Measurements from ENCODE around the gene KIRREL1. TPM values are rescaled to one million over a fixed set of nuclear protein-coding genes. Genes with fewer than 3 reads are reported as not detected.

KIRREL1 gene
- total and polyA plus RNA-seq, 2 donors (not counting 1 experiment from before 2014, with no cell fraction given): 55.5 to 123 TPM

- H3K4me2 ChIP-seq (ENCODE audit: extremely low read depth, insufficient read depth, low read length): no peak overlapping the region
- no peak overlapping the region for H2AFZ ChIP-seq (ENCODE audit: low read length)
- H4K20me1 ChIP-seq (ENCODE audit: control insufficient read depth, extremely low read depth, insufficient read depth, low read length): no peaks in the 10 kb centered on the region
- no peak overlapping the region for H3K27ac ChIP-seq (ENCODE audit: insufficient read depth, low read length)
- no peaks in the 10 kb centered on the region for H3K27me3 ChIP-seq (ENCODE audit: control insufficient read depth, insufficient read depth, low read length)
- DNase-seq (ENCODE audit: low read depth in 2 of 2): no peak
- peaks cover 2% of the 10 kb centered on the region for H3K79me2 ChIP-seq (ENCODE audit: control insufficient read depth, insufficient read depth, low read length)
- H3K4me1 ChIP-seq (ENCODE audit: control insufficient read depth, extremely low read depth, insufficient read depth, low read length): no peaks in the 10 kb centered on the region
- H3K9me3 ChIP-seq (ENCODE audit: control insufficient read depth, insufficient read depth, low read depth, low read length): no peaks in the 10 kb centered on the region
- no peak overlapping the region for H3K9ac ChIP-seq (ENCODE audit: insufficient read depth, low read length)
- H3K36me3 ChIP-seq (ENCODE audit: control insufficient read depth, insufficient read depth, low read length): peaks cover 32% of the 10 kb centered on the region
- H3K4me3 ChIP-seq (replicated peaks in 1 of 4; ENCODE audit: control extremely low read depth in 1 of 4, insufficient read depth in 1 of 4, low read depth in 3 of 4, low read length in 4 of 4): no peak overlapping the region
- TF ChIP-seq CTCF (conservative IDR thresholded peaks at IDR 0.05 in 1 of 2, IDR thresholded peaks at IDR 0.05 in 1 of 2; ENCODE audit: low read depth in 1 of 2, low read length in 2 of 2) (no peak), EZH2 (IDR thresholded peaks at IDR 0.05; ENCODE audit: low read length, missing control alignments) (no peak)
These were observed 86.6 kb downstream of the KIRREL1 start for GRCh38 chr1:158080066-158080465.

DNA sequence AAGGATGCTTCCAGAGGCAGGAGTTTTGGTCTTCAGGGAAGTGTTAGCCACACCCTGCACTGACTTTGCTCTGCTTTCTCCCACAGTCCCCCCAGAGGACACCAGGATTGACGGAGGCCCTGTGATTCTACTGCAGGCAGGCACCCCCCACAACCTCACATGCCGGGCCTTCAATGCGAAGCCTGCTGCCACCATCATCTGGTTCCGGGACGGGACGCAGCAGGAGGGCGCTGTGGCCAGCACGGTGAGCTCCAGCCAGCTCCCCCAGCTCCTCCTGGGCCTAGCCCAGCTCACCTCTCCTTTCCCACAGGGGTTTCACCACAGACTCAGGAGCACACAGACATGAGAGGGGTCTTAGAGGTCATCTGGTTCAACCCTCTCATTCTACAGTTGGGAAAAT, 90.9 kb downstream of the KIRREL1 start:
- no peak for TF ChIP-seq CTCF (conservative IDR thresholded peaks at IDR 0.05 in 1 of 2, IDR thresholded peaks at IDR 0.05 in 1 of 2; ENCODE audit: low read depth in 1 of 2, low read length in 2 of 2)
- no peak for TF ChIP-seq EZH2 (IDR thresholded peaks at IDR 0.05; ENCODE audit: low read length, missing control alignments)
- no peak for DNase-seq (ENCODE audit: low read depth in 2 of 2)
- H3K4me3 ChIP-seq (replicated peaks in 1 of 4; ENCODE audit: control extremely low read depth in 1 of 4, insufficient read depth in 1 of 4, low read depth in 3 of 4, low read length in 4 of 4): no peak overlapping the region
- no peaks in the 10 kb centered on the region for H3K79me2 ChIP-seq (ENCODE audit: control insufficient read depth, insufficient read depth, low read length)
- no peaks in the 10 kb centered on the region for H3K27me3 ChIP-seq (ENCODE audit: control insufficient read depth, insufficient read depth, low read length)
- H3K27ac ChIP-seq (ENCODE audit: insufficient read depth, low read length): no peak overlapping the region
- H3K9me3 ChIP-seq (ENCODE audit: control insufficient read depth, insufficient read depth, low read depth, low read length): no peaks in the 10 kb centered on the region
- H2AFZ ChIP-seq (ENCODE audit: low read length): no peak overlapping the region
- no peaks in the 10 kb centered on the region for H3K4me1 ChIP-seq (ENCODE audit: control insufficient read depth, extremely low read depth, insufficient read depth, low read length)
- peaks cover 40% of the 10 kb centered on the region for H3K36me3 ChIP-seq (ENCODE audit: control insufficient read depth, insufficient read depth, low read length)
- no peaks in the 10 kb centered on the region for H4K20me1 ChIP-seq (ENCODE audit: control insufficient read depth, extremely low read depth, insufficient read depth, low read length)
- no peak overlapping the region for H3K4me2 ChIP-seq (ENCODE audit: extremely low read depth, insufficient read depth, low read length)
- H3K9ac ChIP-seq (ENCODE audit: insufficient read depth, low read length): no peak overlapping the region

DNA sequence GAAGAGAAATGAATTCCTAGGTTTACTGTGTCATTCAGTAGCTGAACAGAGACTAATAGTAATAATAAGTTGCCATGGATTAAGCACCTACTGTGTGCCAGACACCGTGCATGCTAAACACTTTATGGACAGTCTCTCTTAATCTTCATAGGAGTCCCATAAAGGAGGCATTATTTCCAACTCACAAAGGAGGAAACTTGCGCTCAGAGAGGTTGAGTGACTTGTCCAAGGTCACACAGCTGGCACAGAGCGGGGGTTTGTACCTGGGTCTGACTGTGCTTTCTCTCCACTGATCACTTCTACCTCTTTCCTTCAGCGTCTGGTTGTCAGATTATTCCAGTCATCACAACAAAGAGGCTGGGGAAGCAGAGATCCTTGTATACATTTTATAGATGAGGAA, 91.3 kb downstream of the KIRREL1 start:
- Histone ChIP-seq H4K20me1 (ENCODE audit: control insufficient read depth, extremely low read depth, insufficient read depth, low read length) (no peaks in the 10 kb centered on the region), H3K27ac (ENCODE audit: insufficient read depth, low read length) (no peak overlapping the region), H2AFZ (ENCODE audit: low read length) (no peak overlapping the region), H3K4me3 (replicated peaks in 1 of 4; ENCODE audit: control extremely low read depth in 1 of 4, insufficient read depth in 1 of 4, low read depth in 3 of 4, low read length in 4 of 4) (no peak overlapping the region), H3K36me3 (ENCODE audit: control insufficient read depth, insufficient read depth, low read length) (peaks cover 41% of the 10 kb centered on the region), H3K9me3 (ENCODE audit: control insufficient read depth, insufficient read depth, low read depth, low read length) (no peaks in the 10 kb centered on the region), H3K27me3 (ENCODE audit: control insufficient read depth, insufficient read depth, low read length) (no peaks in the 10 kb centered on the region), H3K4me2 (ENCODE audit: extremely low read depth, insufficient read depth, low read length) (no peak overlapping the region), H3K9ac (ENCODE audit: insufficient read depth, low read length) (no peak overlapping the region), H3K79me2 (ENCODE audit: control insufficient read depth, insufficient read depth, low read length) (no peaks in the 10 kb centered on the region), H3K4me1 (ENCODE audit: control insufficient read depth, extremely low read depth, insufficient read depth, low read length) (no peaks in the 10 kb centered on the region)
- no peak for TF ChIP-seq EZH2 (IDR thresholded peaks at IDR 0.05; ENCODE audit: low read length, missing control alignments)
- TF ChIP-seq CTCF (conservative IDR thresholded peaks at IDR 0.05 in 1 of 2, IDR thresholded peaks at IDR 0.05 in 1 of 2; ENCODE audit: low read depth in 1 of 2, low read length in 2 of 2): no peak
- DNase-seq (ENCODE audit: low read depth in 2 of 2): no peak

All from fibroblast of lung (primary cell).